ENCODE data around the gene RTN4RL1.

The RTN4RL1 gene

GRCh38 chr17:1975573-1975972 is 49.6 kb downstream of the RTN4RL1 start:
- H4K8ac ChIP-seq (ENCODE audit: low read depth, low read length): no peak overlapping the region
- no CpG with 5 or more reads among the region's 10 CpGs for WGBS (ENCODE audit: extremely low coverage, insufficient coverage, low lambda C conversion rate)
- H3K79me2 ChIP-seq (ENCODE audit: control insufficient read depth, insufficient read depth, low read length): no peaks in the 10 kb centered on the region
- no peak for DNase-seq
- H3K4me2 ChIP-seq (ENCODE audit: low read length): no peak overlapping the region
- no peak overlapping the region for H3K4me3 ChIP-seq (ENCODE audit: low read length)
- H2BK5ac ChIP-seq (ENCODE audit: low read length): no peak overlapping the region
- no peak overlapping the region for H3K27ac ChIP-seq (ENCODE audit: low read depth, low read length)
- no peak overlapping the region for H2BK15ac ChIP-seq (replicated peaks; ENCODE audit: low read depth)
- no peak overlapping the region for H3K23ac ChIP-seq (ENCODE audit: low read length)
- H3K27me3 ChIP-seq (ENCODE audit: insufficient read depth, low read length, poor library complexity): no peaks in the 10 kb centered on the region
- no peaks in the 10 kb centered on the region for H3K36me3 ChIP-seq (ENCODE audit: control insufficient read depth, insufficient read depth, low read length)
- no peak overlapping the region for H2AK5ac ChIP-seq (ENCODE audit: low read length)
- no peak overlapping the region for H3K18ac ChIP-seq (ENCODE audit: low read length)
- no peaks in the 10 kb centered on the region for H3K79me1 ChIP-seq (ENCODE audit: low read length)
- no peak overlapping the region for H3K9ac ChIP-seq (ENCODE audit: low read length)
- no peak overlapping the region for H3K56ac ChIP-seq (ENCODE audit: low read length)
- no peaks in the 10 kb centered on the region for H3K4me1 ChIP-seq (ENCODE audit: control insufficient read depth, low read depth, low read length)
- H3K4ac ChIP-seq (ENCODE audit: low read depth, low read length): no peak overlapping the region
- H2BK120ac ChIP-seq (ENCODE audit: low read depth, low read length): no peak overlapping the region
- H4K5ac ChIP-seq (ENCODE audit: low read length): no peak overlapping the region

GRCh38 chr17:1972487-1973160 is 52.5 kb downstream of the RTN4RL1 start:
- H2AK5ac ChIP-seq (ENCODE audit: low read length): no peak overlapping the region
- no peak overlapping the region for H3K4ac ChIP-seq (ENCODE audit: low read depth, low read length)
- no peaks in the 10 kb centered on the region for H3K36me3 ChIP-seq (ENCODE audit: control insufficient read depth, insufficient read depth, low read length)
- H2BK120ac ChIP-seq (ENCODE audit: low read depth, low read length): no peak overlapping the region
- H3K23ac ChIP-seq (ENCODE audit: low read length): no peak overlapping the region
- H4K8ac ChIP-seq (ENCODE audit: low read depth, low read length): no peak overlapping the region
- H2BK15ac ChIP-seq (replicated peaks; ENCODE audit: low read depth): no peak overlapping the region
- H3K4me1 ChIP-seq (ENCODE audit: control insufficient read depth, low read depth, low read length): no peaks in the 10 kb centered on the region
- H3K18ac ChIP-seq (ENCODE audit: low read length): no peak overlapping the region
- no peak overlapping the region for H3K56ac ChIP-seq (ENCODE audit: low read length)
- no peak overlapping the region for H3K4me3 ChIP-seq (ENCODE audit: low read length)
- no peak overlapping the region for H3K4me2 ChIP-seq (ENCODE audit: low read length)
- WGBS (ENCODE audit: extremely low coverage, insufficient coverage, low lambda C conversion rate): no CpG with 5 or more reads among the region's 23 CpGs
- no peaks in the 10 kb centered on the region for H3K27me3 ChIP-seq (ENCODE audit: insufficient read depth, low read length, poor library complexity)
- H3K79me2 ChIP-seq (ENCODE audit: control insufficient read depth, insufficient read depth, low read length): no peaks in the 10 kb centered on the region
- no peak overlapping the region for H4K5ac ChIP-seq (ENCODE audit: low read length)
- H3K9ac ChIP-seq (ENCODE audit: low read length): no peak overlapping the region
- H3K79me1 ChIP-seq (ENCODE audit: low read length): no peaks in the 10 kb centered on the region
- DNase-seq: no peak
- no peak overlapping the region for H2BK5ac ChIP-seq (ENCODE audit: low read length)
- H3K27ac ChIP-seq (ENCODE audit: low read depth, low read length): no peak overlapping the region

- Histone ChIP-seq H3K4me3 (ENCODE audit: low read length) (no peak overlapping the region), H2AK5ac (ENCODE audit: low read length) (no peak overlapping the region), H3K9ac (ENCODE audit: low read length) (no peak overlapping the region), H4K8ac (ENCODE audit: low read depth, low read length) (no peak overlapping the region), H4K5ac (ENCODE audit: low read length) (no peak overlapping the region), H3K79me2 (ENCODE audit: control insufficient read depth, insufficient read depth, low read length) (no peaks in the 10 kb centered on the region), H3K56ac (ENCODE audit: low read length) (no peak overlapping the region), H2BK15ac (replicated peaks; ENCODE audit: low read depth) (no peak overlapping the region), H3K4me1 (ENCODE audit: control insufficient read depth, low read depth, low read length) (no peaks in the 10 kb centered on the region), H3K4ac (ENCODE audit: low read depth, low read length) (no peak overlapping the region), H2BK5ac (ENCODE audit: low read length) (no peak overlapping the region), H3K27ac (ENCODE audit: low read depth, low read length) (no peak overlapping the region), H3K23ac (ENCODE audit: low read length) (no peak overlapping the region), H3K27me3 (ENCODE audit: insufficient read depth, low read length, poor library complexity) (no peaks in the 10 kb centered on the region), H3K4me2 (ENCODE audit: low read length) (no peak overlapping the region), H3K36me3 (ENCODE audit: control insufficient read depth, insufficient read depth, low read length) (no peaks in the 10 kb centered on the region), H3K79me1 (ENCODE audit: low read length) (no peaks in the 10 kb centered on the region), H2BK120ac (ENCODE audit: low read depth, low read length) (no peak overlapping the region), H3K18ac (ENCODE audit: low read length) (no peak overlapping the region)
- DNase-seq: no peak
- no CpG with 5 or more reads among the region's 12 CpGs for WGBS (ENCODE audit: extremely low coverage, insufficient coverage, low lambda C conversion rate)
These were observed 54.2 kb downstream of the RTN4RL1 start for GRCh38 chr17:1970843-1971384.

GRCh38 chr17:1969712-1970111 is 55.4 kb downstream of the RTN4RL1 start:
- Histone ChIP-seq H4K8ac (ENCODE audit: low read depth, low read length) (no peak overlapping the region), H3K4me1 (ENCODE audit: control insufficient read depth, low read depth, low read length) (no peaks in the 10 kb centered on the region), H2AK5ac (ENCODE audit: low read length) (no peak overlapping the region), H3K79me1 (ENCODE audit: low read length) (no peaks in the 10 kb centered on the region), H3K27ac (ENCODE audit: low read depth, low read length) (no peak overlapping the region), H3K4ac (ENCODE audit: low read depth, low read length) (no peak overlapping the region), H3K56ac (ENCODE audit: low read length) (no peak overlapping the region), H3K23ac (ENCODE audit: low read length) (no peak overlapping the region), H3K9ac (ENCODE audit: low read length) (no peak overlapping the region), H3K4me2 (ENCODE audit: low read length) (no peak overlapping the region), H3K79me2 (ENCODE audit: control insufficient read depth, insufficient read depth, low read length) (no peaks in the 10 kb centered on the region), H3K4me3 (ENCODE audit: low read length) (no peak overlapping the region), H3K27me3 (ENCODE audit: insufficient read depth, low read length, poor library complexity) (no peaks in the 10 kb centered on the region), H2BK15ac (replicated peaks; ENCODE audit: low read depth) (no peak overlapping the region), H2BK5ac (ENCODE audit: low read length) (no peak overlapping the region), H3K36me3 (ENCODE audit: control insufficient read depth, insufficient read depth, low read length) (no peaks in the 10 kb centered on the region), H4K5ac (ENCODE audit: low read length) (no peak overlapping the region), H2BK120ac (ENCODE audit: low read depth, low read length) (no peak overlapping the region), H3K18ac (ENCODE audit: low read length) (no peak overlapping the region)
- no peak for DNase-seq
- no CpG with 5 or more reads among the region's 5 CpGs for WGBS (ENCODE audit: extremely low coverage, insufficient coverage, low lambda C conversion rate)

GRCh38 chr17:1967213-1967612 is 57.9 kb downstream of the RTN4RL1 start:
- WGBS (ENCODE audit: extremely low coverage, insufficient coverage, low lambda C conversion rate): no CpG with 5 or more reads among the region's 11 CpGs
- Histone ChIP-seq H3K36me3 (ENCODE audit: control insufficient read depth, insufficient read depth, low read length) (no peaks in the 10 kb centered on the region), H4K8ac (ENCODE audit: low read depth, low read length) (no peak overlapping the region), H3K18ac (ENCODE audit: low read length) (no peak overlapping the region), H2BK5ac (ENCODE audit: low read length) (no peak overlapping the region), H3K79me2 (ENCODE audit: control insufficient read depth, insufficient read depth, low read length) (no peaks in the 10 kb centered on the region), H3K23ac (ENCODE audit: low read length) (no peak overlapping the region), H3K4me1 (ENCODE audit: control insufficient read depth, low read depth, low read length) (no peaks in the 10 kb centered on the region), H3K9ac (ENCODE audit: low read length) (no peak overlapping the region), H3K79me1 (ENCODE audit: low read length) (no peaks in the 10 kb centered on the region), H2BK120ac (ENCODE audit: low read depth, low read length) (no peak overlapping the region), H3K4me3 (ENCODE audit: low read length) (no peak overlapping the region), H3K56ac (ENCODE audit: low read length) (no peak overlapping the region), H3K27ac (ENCODE audit: low read depth, low read length) (no peak overlapping the region), H3K4me2 (ENCODE audit: low read length) (no peak overlapping the region), H3K27me3 (ENCODE audit: insufficient read depth, low read length, poor library complexity) (no peaks in the 10 kb centered on the region), H2AK5ac (ENCODE audit: low read length) (no peak overlapping the region), H3K4ac (ENCODE audit: low read depth, low read length) (no peak overlapping the region), H4K5ac (ENCODE audit: low read length) (no peak overlapping the region), H2BK15ac (replicated peaks; ENCODE audit: low read depth) (no peak overlapping the region)
- DNase-seq: peak; percentile 88

Data from mesendoderm (in vitro differentiated cells).